HL-60 (cell line): Measurements from ENCODE around the gene ARMH2.
"Not testable (repeated sequence)": the region's sequence is repeated elsewhere in the genome, so short reads cannot be mapped to it uniquely, and the experiment has no call there.

Source experiments
- DNase-seq, 2 experiments: peaks; one replicate each; pipeline ENCODE4 v3.0.0-alpha.2; 2010 to 2020; ENCODE audit warnings: low read depth in 1 of 2, low spot score in 1 of 2
- H3K27ac ChIP-seq: fragments of 250-450 bp; sonication (Bioruptor Pico); replicated peaks from 2 replicates; pipeline ENCODE4 v1.5.1; 2020; ENCODE audit warnings: mild to moderate bottlenecking, moderate library complexity
- H3K27me3 ChIP-seq: fragments of 250-450 bp; sonication (Bioruptor Pico); 2 replicates; pipeline ENCODE4 v1.5.1; 2021; ENCODE audit warnings: mild to moderate bottlenecking, moderate library complexity; ENCODE audit not compliant: insufficient read depth, poor library complexity, severe bottlenecking
- H3K4me3 ChIP-seq: replicated peaks from 2 replicates; pipeline ENCODE4 v1.5.1; 2011; ENCODE audit warnings: mild to moderate bottlenecking, control low read depth, low read length; ENCODE audit not compliant: insufficient read depth
- CTCF ChIP-seq: IDR thresholded peaks from one replicate; pipeline ENCODE4 v1.5.1; 2011; ENCODE audit warnings: low read length, control low read depth, inconsistent platforms; ENCODE audit not compliant: insufficient read depth
- GABPA ChIP-seq: IDR thresholded peaks from 2 replicates; pipeline ENCODE4 v1.6.1; 2012; ENCODE audit warnings: low read depth
- POLR2AphosphoS5 ChIP-seq: IDR thresholded peaks from 2 replicates; pipeline ENCODE4 v1.6.1; 2012; ENCODE audit warnings: low read depth
- REST ChIP-seq: IDR thresholded peaks from 2 replicates; pipeline ENCODE4 v1.6.1; 2012; ENCODE audit warnings: low read depth; ENCODE audit not compliant: insufficient replicate concordance
- SPI1 ChIP-seq: IDR thresholded peaks from 2 replicates; pipeline ENCODE4 v1.6.1; 2012; ENCODE audit warnings: low read depth, mild to moderate bottlenecking, borderline replicate concordance

ARMH2 gene

GRCh38 chr6:24774696-24775519 lies 23.8 kb downstream of the ARMH2 start, which contains the start of gene GMNN:
Gene GMNN (plus strand): TSS chr6:24774937. CDS start chr6:24777247, 2,310 bp downstream.
- H3K4me3 ChIP-seq, result peak within 1 kb of the TSS; percentile 90
- peak; percentile 91 to 98 for DNase-seq
- no peak; the same call in 1 of the 2 replicates for TF ChIP-seq SPI1
- TF ChIP-seq REST, result peak; percentile 69
- TF ChIP-seq GABPA, result no peak
- TF ChIP-seq CTCF, result no peak
- TF ChIP-seq POLR2AphosphoS5, result peak; percentile 91
- no peaks in the 10 kb centered on the region for H3K27me3 ChIP-seq
- peak within 1 kb of the TSS; percentile 99 for H3K27ac ChIP-seq

- Histone ChIP-seq H3K27ac (no peak overlapping the region), H3K27me3 (no peaks in the 10 kb centered on the region), H3K4me3 (no peak overlapping the region)
- TF ChIP-seq GABPA (no peak), SPI1 (no peak), REST (no peak), CTCF (no peak), POLR2AphosphoS5 (no peak)
- DNase-seq, result no peak
Measured at GRCh38 chr6:24768361-24768760, 30.4 kb downstream of the ARMH2 start.

- Histone ChIP-seq H3K27ac (no peak overlapping the region), H3K27me3 (no peaks in the 10 kb centered on the region), H3K4me3 (no peak overlapping the region)
- TF ChIP-seq POLR2AphosphoS5 (no peak), REST (no peak), GABPA (no peak), SPI1 (no peak), CTCF (peak; percentile 11)
- DNase-seq, result no peak
Measured at GRCh38 chr6:24766680-24767462, 31.8 kb downstream of the ARMH2 start.

GRCh38 chr6:24765968-24766367 lies 32.7 kb downstream of the ARMH2 start:
- not testable (repeated sequence) for H3K4me3 ChIP-seq, H3K27ac ChIP-seq, DNase-seq, H3K27me3 ChIP-seq

- not testable (repeated sequence) for DNase-seq, H3K27ac ChIP-seq, H3K27me3 ChIP-seq, H3K4me3 ChIP-seq
Measured at GRCh38 chr6:24764833-24765828, 33.6 kb downstream of the ARMH2 start.
